Transverse colon (tissue), 3 donors: ENCODE measurements around the gene STAB1.

Experiments
- CTCF ChIP-seq, 5 experiments: fragments of 200-600 bp in 3 of 5; fragments of 450-650 bp in 2 of 5; sonication (generic) in 3 of 5; IDR thresholded peaks; 1 replicate in 2 of 5; 2 replicates in 3 of 5; pipeline ENCODE4 v1.5.1; 2016 to 2017; ENCODE audit warnings: antibody characterized with exemption in 5 of 5, inconsistent platforms in 3 of 5, mild to moderate bottlenecking in 2 of 5, moderate library complexity in 1 of 5
- POLR2A ChIP-seq: fragments of 450-650 bp; IDR thresholded peaks from one replicate; pipeline ENCODE4 v1.6.1; 2016; ENCODE audit warnings: antibody characterized with exemption, mild to moderate bottlenecking, moderate library complexity

GRCh38 chr3:52520716-52521487 lies 25.8 kb downstream of the STAB1 start:
- TF ChIP-seq CTCF (IDR thresholded peaks at IDR 0.05) (no peak), POLR2A (no peak)
